B cell (primary cell): ENCODE measurements around the gene OR9A4. TPM values are rescaled to one million over a fixed set of nuclear protein-coding genes. Genes with fewer than 3 reads are reported as not detected.

ENCODE experiments used
- ATAC-seq: fragments of 200-7000 bp; cut with Tn5 transposase; one replicate; pipeline ENCODE4 v1.10.0; 2021; ENCODE audit warnings: low read depth, mild to moderate bottlenecking, moderate number of reproducible peaks, moderate library complexity
- CTCF ChIA-PET: fragments of 350-600 bp; sonication (Branson Sonifier 250); formaldehyde crosslinking; loops from one replicate; lab custom pipeline; 2021; ENCODE audit warnings: antibody characterized with exemption, inconsistent platforms; lab: Charles Lee
- POLR2A ChIA-PET: fragments of 350-600 bp; sonication (Branson Sonifier 250); formaldehyde crosslinking; loops from one replicate; lab custom pipeline; 2021; ENCODE audit warnings: antibody characterized with exemption; lab: Charles Lee
- DNase-seq: peaks from one replicate; pipeline ENCODE4 v3.0.0; 2013
- H2AFZ ChIP-seq: 2 replicates; pipeline ENCODE4 v1.6.1; 2012; ENCODE audit warnings: mild to moderate bottlenecking, low read depth, low read length; ENCODE audit not compliant: insufficient read depth, poor library complexity, severe bottlenecking
- H3K27ac ChIP-seq, 2 donors: 1 replicate in 1 of 2; 2 replicates in 1 of 2; pipeline ENCODE4 v1.5.1; 2012 to 2013; ENCODE audit warnings: low read length in 2 of 2, mild to moderate bottlenecking in 2 of 2, moderate library complexity in 1 of 2
- H3K27me3 ChIP-seq, 4 experiments: fragments of 200-600 bp in 1 of 4; sonication (generic) in 1 of 4; replicated peaks in 1 of 4; 1 replicate in 2 of 4; 2 replicates in 2 of 4; pipeline versions ENCODE4 v1.6.1 to v1.7.0; 2013 to 2016; ENCODE audit warnings: low read length in 3 of 4, mild to moderate bottlenecking in 2 of 4, mixed read lengths in 1 of 4, moderate library complexity in 1 of 4; ENCODE audit not compliant: insufficient read depth in 4 of 4, control insufficient read depth in 3 of 4; ENCODE audit errors: control extremely low read depth in 1 of 4
- H3K36me3 ChIP-seq, 2 experiments: replicated peaks in 1 of 2; 1 replicate in 1 of 2; 2 replicates in 1 of 2; pipeline versions ENCODE4 v1.6.1 to v1.7.1; 2013; ENCODE audit warnings: low read length in 1 of 2; ENCODE audit not compliant: insufficient read depth in 2 of 2, control insufficient read depth in 1 of 2; ENCODE audit errors: control extremely low read depth in 1 of 2, extremely low read depth in 1 of 2
- H3K4me1 ChIP-seq, 2 donors: fragments of 200-600 bp in 1 of 2; sonication (generic) in 1 of 2; 1 replicate in 1 of 2; 2 replicates in 1 of 2; pipeline versions ENCODE4 v1.5.1 to v1.6.1; 2013 to 2017; ENCODE audit warnings: low read length in 2 of 2; ENCODE audit not compliant: control insufficient read depth in 2 of 2, insufficient read depth in 2 of 2
- H3K4me2 ChIP-seq: replicated peaks from 2 replicates; pipeline ENCODE3; 2012; ENCODE audit warnings: mild to moderate bottlenecking, low read depth, low read length; ENCODE audit not compliant: poor library complexity, severe bottlenecking
- H3K4me3 ChIP-seq, 5 experiments: fragments of 200-600 bp in 1 of 5; sonication (generic) in 1 of 5; 1 replicate in 3 of 5; 2 replicates in 2 of 5; pipeline versions ENCODE4 v1.5.1 to v1.7.0; 2011 to 2016; ENCODE audit warnings: low read length in 4 of 5, mild to moderate bottlenecking in 4 of 5, low read depth in 2 of 5, control low read depth in 1 of 5, moderate library complexity in 1 of 5; ENCODE audit not compliant: insufficient read depth in 1 of 5; ENCODE audit errors: control extremely low read depth in 1 of 5, extremely low read depth in 1 of 5
- H3K79me2 ChIP-seq: fragments of 200-600 bp; sonication (generic); one replicate; pipeline ENCODE4 v1.6.0; 2016; ENCODE audit warnings: low read length; ENCODE audit not compliant: control insufficient read depth, insufficient read depth
- H3K9ac ChIP-seq: fragments of 200-600 bp; sonication (generic); 2 replicates; pipeline ENCODE4 v1.6.1; 2017; ENCODE audit warnings: mild to moderate bottlenecking, low read length, moderate library complexity
- H3K9me3 ChIP-seq, 3 donors: one replicate each; pipeline versions ENCODE4 v1.6.1 to v1.7.1; 2013; ENCODE audit warnings: low read length in 2 of 3; ENCODE audit not compliant: control insufficient read depth in 2 of 3, insufficient read depth in 1 of 3; ENCODE audit errors: control extremely low read depth in 1 of 3
- H4K20me1 ChIP-seq: 2 replicates; pipeline ENCODE4 v1.6.0; 2012; ENCODE audit warnings: mild to moderate bottlenecking, low read length; ENCODE audit not compliant: insufficient read depth, control insufficient read depth, poor library complexity, severe bottlenecking
- H3K27ac Mint-ChIP-seq: one replicate; pipeline ENCODE4 v1.8.0; 2021; ENCODE audit warnings: mixed read lengths
- H3K27me3 Mint-ChIP-seq: one replicate; pipeline ENCODE4 v1.8.0; 2021; ENCODE audit warnings: mixed read lengths
- H3K4me1 Mint-ChIP-seq: one replicate; pipeline ENCODE4 v1.8.0; 2021; ENCODE audit warnings: mixed read lengths
- H3K4me3 Mint-ChIP-seq: one replicate; pipeline ENCODE4 v1.8.0; 2021; ENCODE audit warnings: mixed read lengths
- H3K9me3 Mint-ChIP-seq: one replicate; pipeline ENCODE4 v1.8.0; 2022; ENCODE audit warnings: mixed read lengths; ENCODE audit not compliant: insufficient read depth
- EZH2 ChIP-seq: IDR thresholded peaks from 2 replicates; pipeline ENCODE4 v1.6.1; 2012; ENCODE audit warnings: borderline replicate concordance, low read depth, mild to moderate bottlenecking, moderate library complexity, low read length; ENCODE audit not compliant: insufficient read depth, poor library complexity, severe bottlenecking
- WGBS: methylation state at CpG from one replicate; pipeline ENCODE4 v1.1.5; 2013; ENCODE audit warnings: missing lambda C conversion rate; ENCODE audit not compliant: insufficient coverage; 5-methylcytosine and 5-hydroxymethylcytosine counted together
- intact Hi-C: fragments of 100-400 bp; cut with micrococcal nuclease; formaldehyde crosslinking; loops from one replicate; pipeline ENCODE4 v1.10.0; 2022
- polyA plus RNA-seq: library from polyadenylated mRNA; depleted of rRNA; stranded (reverse); fragments of >200 nt; gene quantifications from 2 replicates; pipeline ENCODE4 v1.2.3, GENCODE V29; 2012
- total RNA-seq, 2 donors: library from RNA; stranded (reverse); fragments of 120-200 nt in 1 of 2; gene quantifications; 1 replicate in 1 of 2; 2 replicates in 1 of 2; pipeline versions ENCODE4 v1.2.3 to v1.2.4, GENCODE V29; 2013 to 2022
- TF ChIP-seq, protein P1 (sequence below): fragments of 200-600 bp; IDR thresholded peaks from one replicate; pipeline ENCODE4 v1.8.0; 2022; ENCODE audit warnings: antibody characterized with exemption, mild to moderate bottlenecking

OR9A4 gene
- total and polyA plus RNA-seq, 2 donors (not counting 1 experiment from before 2014, with no cell fraction given), result not detected

DNA sequence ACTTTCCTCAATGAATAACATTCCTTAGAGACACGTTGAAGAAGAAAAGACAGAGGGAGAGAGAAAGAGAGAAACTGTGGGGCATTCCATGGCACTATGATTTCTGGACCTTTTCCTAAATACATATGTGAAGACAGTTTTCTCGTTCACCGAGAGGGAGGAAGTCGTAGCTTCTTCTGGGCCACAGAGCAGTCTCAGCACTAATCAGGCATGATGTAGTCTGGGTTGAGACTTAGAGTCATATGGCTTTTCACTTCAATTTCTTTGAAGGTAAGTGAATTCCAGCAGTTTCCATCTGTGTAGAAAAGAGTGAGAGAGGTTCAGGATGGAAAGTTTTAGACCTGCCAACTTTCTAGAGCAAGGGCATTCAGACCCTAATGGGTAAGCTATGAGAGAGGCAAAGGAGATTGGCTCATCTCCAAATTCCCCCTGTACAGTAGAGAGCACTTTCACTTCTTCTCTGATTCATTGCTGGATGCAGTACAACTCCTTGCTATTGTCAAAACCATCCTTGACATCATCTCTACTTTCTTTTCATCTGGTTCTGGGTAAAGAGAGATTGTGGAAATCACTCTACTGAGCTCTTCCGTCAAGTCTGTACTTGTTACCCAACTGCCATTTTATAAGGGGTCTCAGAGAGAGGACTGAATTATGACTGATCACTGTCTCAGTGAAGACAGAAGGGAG is 31.5 kb upstream of the OR9A4 start:
- H3K36me3 ChIP-seq, result no peaks in the 10 kb centered on the region
- peaks cover 0 to 2% (median 0%) of the 10 kb centered on the region in 3 donors for H3K9me3 ChIP-seq
- WGBS, result 57% methylated on average over 3 of the region's 5 CpGs
- H3K27me3 ChIP-seq, result no peaks in the 10 kb centered on the region
- no peak overlapping the region for H3K9ac ChIP-seq
- DNase-seq, result no peak
- H4K20me1 ChIP-seq, result no peaks in the 10 kb centered on the region
- no peak overlapping the region for H3K4me2 ChIP-seq
- H2AFZ ChIP-seq, result no peak overlapping the region
- ATAC-seq, result no peak
- H3K4me3 ChIP-seq, result no peak overlapping the region
- H3K4me1 ChIP-seq, result no peaks in the 10 kb centered on the region
- TF ChIP-seq, protein P1, sequence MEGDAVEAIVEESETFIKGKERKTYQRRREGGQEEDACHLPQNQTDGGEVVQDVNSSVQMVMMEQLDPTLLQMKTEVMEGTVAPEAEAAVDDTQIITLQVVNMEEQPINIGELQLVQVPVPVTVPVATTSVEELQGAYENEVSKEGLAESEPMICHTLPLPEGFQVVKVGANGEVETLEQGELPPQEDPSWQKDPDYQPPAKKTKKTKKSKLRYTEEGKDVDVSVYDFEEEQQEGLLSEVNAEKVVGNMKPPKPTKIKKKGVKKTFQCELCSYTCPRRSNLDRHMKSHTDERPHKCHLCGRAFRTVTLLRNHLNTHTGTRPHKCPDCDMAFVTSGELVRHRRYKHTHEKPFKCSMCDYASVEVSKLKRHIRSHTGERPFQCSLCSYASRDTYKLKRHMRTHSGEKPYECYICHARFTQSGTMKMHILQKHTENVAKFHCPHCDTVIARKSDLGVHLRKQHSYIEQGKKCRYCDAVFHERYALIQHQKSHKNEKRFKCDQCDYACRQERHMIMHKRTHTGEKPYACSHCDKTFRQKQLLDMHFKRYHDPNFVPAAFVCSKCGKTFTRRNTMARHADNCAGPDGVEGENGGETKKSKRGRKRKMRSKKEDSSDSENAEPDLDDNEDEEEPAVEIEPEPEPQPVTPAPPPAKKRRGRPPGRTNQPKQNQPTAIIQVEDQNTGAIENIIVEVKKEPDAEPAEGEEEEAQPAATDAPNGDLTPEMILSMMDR, result no peak
- TF ChIP-seq EZH2, result no peak
- H3K4me1 Mint-ChIP-seq, result no peaks in the 10 kb centered on the region
- H3K27me3 Mint-ChIP-seq, result no peaks in the 10 kb centered on the region
- no peak overlapping the region for H3K4me3 Mint-ChIP-seq
- no peaks in the 10 kb centered on the region for H3K79me2 ChIP-seq
- ChIA-PET POLR2A (no interaction called here), CTCF (no interaction called here)
- peaks cover 4% of the 10 kb centered on the region for H3K9me3 Mint-ChIP-seq
- H3K27ac ChIP-seq, result no peak overlapping the region
- no peak overlapping the region for H3K27ac Mint-ChIP-seq
- intact Hi-C loops, result no loop called here

DNA sequence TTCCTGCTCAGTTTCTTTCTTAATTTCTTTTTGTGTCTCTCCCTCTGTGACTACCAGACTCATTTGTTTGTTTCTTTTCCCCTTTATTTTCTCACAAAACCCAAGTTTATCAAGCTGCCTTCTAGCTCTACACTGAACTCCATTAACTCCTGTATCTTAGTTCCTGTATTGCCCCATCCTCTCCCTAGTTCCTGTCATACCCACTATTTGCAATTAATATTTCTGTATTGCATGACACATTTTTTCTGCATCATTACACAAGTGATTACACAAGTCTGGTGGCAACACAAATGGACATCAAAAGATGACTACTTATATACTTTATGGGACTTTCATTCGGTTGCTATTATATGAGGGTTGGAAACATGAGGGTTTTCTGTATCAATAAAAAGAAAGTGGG is 26.9 kb upstream of the OR9A4 start:
- H3K27me3 Mint-ChIP-seq, result no peaks in the 10 kb centered on the region
- Histone ChIP-seq H3K4me1 (no peaks in the 10 kb centered on the region), H3K9me3 (no peaks in the 10 kb centered on the region), H3K27me3 (no peaks in the 10 kb centered on the region), H3K79me2 (no peaks in the 10 kb centered on the region), H3K4me2 (no peak overlapping the region), H3K27ac (no peak overlapping the region), H4K20me1 (no peaks in the 10 kb centered on the region), H3K36me3 (no peaks in the 10 kb centered on the region), H3K9ac (no peak overlapping the region), H3K4me3 (no peak overlapping the region), H2AFZ (no peak overlapping the region)
- ChIA-PET CTCF (no interaction called here), POLR2A (no interaction called here)
- no peaks in the 10 kb centered on the region for H3K4me1 Mint-ChIP-seq
- H3K9me3 Mint-ChIP-seq, result peaks cover 2% of the 10 kb centered on the region
- intact Hi-C loops, result no loop called here
- ATAC-seq (no peak), DNase-seq (no peak)
- no CpG with 5 or more reads among the region's 1 CpG for WGBS
- no peak overlapping the region for H3K4me3 Mint-ChIP-seq
- no peak overlapping the region for H3K27ac Mint-ChIP-seq
- no peak for TF ChIP-seq EZH2
- TF ChIP-seq, protein P1, result no peak
